ENCODE results near the gene SERTM1. TPM values are rescaled to one million over a fixed set of nuclear protein-coding genes. Genes with fewer than 3 reads are reported as not detected.
A peak's percentile ranks its signal among the peaks of the same experiment; 100 is the strongest.

SERTM1 gene
- total RNA-seq, 1 donor, result under 0.01 TPM

GRCh38 chr13:36665630-36666029, 8.2 kb upstream of the SERTM1 start:
- DNase-seq (ENCODE audit: low read depth), result no peak
- TF ChIP-seq, protein P1, sequence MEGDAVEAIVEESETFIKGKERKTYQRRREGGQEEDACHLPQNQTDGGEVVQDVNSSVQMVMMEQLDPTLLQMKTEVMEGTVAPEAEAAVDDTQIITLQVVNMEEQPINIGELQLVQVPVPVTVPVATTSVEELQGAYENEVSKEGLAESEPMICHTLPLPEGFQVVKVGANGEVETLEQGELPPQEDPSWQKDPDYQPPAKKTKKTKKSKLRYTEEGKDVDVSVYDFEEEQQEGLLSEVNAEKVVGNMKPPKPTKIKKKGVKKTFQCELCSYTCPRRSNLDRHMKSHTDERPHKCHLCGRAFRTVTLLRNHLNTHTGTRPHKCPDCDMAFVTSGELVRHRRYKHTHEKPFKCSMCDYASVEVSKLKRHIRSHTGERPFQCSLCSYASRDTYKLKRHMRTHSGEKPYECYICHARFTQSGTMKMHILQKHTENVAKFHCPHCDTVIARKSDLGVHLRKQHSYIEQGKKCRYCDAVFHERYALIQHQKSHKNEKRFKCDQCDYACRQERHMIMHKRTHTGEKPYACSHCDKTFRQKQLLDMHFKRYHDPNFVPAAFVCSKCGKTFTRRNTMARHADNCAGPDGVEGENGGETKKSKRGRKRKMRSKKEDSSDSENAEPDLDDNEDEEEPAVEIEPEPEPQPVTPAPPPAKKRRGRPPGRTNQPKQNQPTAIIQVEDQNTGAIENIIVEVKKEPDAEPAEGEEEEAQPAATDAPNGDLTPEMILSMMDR (IDR thresholded peaks at IDR 0.05; ENCODE audit: insufficient read depth, low read length), result no peak
- H3K4me3 ChIP-seq (ENCODE audit: low read depth, low read length), result no peak overlapping the region

- no peak for DNase-seq (ENCODE audit: low read depth)
- no peak overlapping the region for H3K4me3 ChIP-seq (ENCODE audit: low read depth, low read length)
- TF ChIP-seq, protein P1 (IDR thresholded peaks at IDR 0.05; ENCODE audit: insufficient read depth, low read length), result no peak
Observed at GRCh38 chr13:36666477-36667229, 7.2 kb upstream of the SERTM1 start.

- no peak for DNase-seq (ENCODE audit: low read depth)
- TF ChIP-seq, protein P1 (IDR thresholded peaks at IDR 0.05; ENCODE audit: insufficient read depth, low read length), result no peak
Observed at GRCh38 chr13:36668316-36668715, 5.5 kb upstream of the SERTM1 start.

DNA sequence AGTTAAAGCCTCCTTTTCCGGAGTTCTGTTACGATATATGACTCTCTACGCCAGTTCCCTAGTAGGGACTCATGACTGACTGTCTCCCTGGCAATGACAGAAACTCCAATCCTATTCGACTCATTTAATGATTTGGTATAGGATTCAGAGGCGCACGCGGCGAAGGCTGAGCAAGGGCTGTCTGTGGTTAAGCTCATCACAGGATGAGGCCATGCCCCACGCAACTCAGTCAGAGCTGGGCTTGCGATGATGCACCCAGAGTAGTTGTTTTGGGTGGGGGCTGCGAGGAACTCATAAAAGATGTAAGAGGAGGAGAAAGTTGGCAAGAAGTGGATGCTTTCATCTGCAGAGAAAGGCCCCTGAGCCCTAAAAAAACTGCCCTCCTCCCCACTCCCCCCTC, 468 bp upstream of the SERTM1 start:
- DNase-seq (ENCODE audit: low read depth), result no peak
- TF ChIP-seq, protein P1 (IDR thresholded peaks at IDR 0.05; ENCODE audit: insufficient read depth, low read length), result no peak
- H3K4me3 ChIP-seq (ENCODE audit: low read depth, low read length), result no peak overlapping the region

More at GRCh38 chr13:36668316-36668715, 5.5 kb upstream of the SERTM1 start:
- no peak overlapping the region for H3K4me3 ChIP-seq (ENCODE audit: low read depth, low read length)

DNA sequence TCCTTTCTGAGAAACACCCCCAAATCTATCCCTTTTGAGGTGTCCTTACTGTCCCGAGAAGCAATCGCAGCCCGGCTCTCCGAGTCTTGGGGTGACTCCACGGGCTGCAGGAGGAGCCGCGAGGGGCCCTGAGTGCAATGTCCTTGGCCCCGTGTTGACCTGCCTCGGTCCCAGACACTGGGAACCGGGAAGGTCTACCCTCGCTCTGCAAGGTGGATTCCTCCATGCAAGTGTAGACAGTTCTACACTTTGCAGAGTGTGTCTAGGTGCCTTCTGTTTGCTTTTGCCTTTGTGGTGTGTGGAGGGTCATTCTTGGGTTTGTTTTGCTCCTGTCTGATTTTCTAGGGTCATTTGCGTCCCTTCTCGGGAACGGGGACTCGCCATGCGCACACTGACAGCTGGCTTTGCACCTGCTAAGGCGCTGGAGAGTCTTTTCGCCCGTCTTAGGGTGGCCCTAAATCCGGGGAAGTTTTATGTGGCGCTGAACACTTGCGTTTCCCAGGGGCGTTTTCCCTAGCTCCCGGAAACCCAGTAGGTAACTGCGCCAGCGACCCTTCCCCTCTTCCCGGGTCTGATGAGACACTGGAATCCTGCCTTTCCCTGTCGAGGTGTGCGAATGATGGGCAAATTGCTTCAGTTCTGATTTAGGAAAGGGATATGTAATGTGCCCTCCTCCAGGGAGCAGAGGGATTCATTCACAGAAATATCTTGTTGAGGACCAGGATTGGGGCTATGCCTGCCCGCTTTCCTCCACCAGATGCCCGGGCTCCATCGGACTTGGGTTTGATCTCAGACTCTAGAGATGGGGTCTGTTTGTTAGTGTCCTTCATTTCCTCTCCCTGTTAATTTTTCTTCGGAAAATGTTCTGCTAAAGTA, 755 bp downstream of the SERTM1 start:
- no peak for DNase-seq (ENCODE audit: low read depth)
- TF ChIP-seq, protein P1 (IDR thresholded peaks at IDR 0.05; ENCODE audit: insufficient read depth, low read length), result no peak
- H3K4me3 ChIP-seq (ENCODE audit: low read depth, low read length), result peak overlapping the region; percentile 38

DNA sequence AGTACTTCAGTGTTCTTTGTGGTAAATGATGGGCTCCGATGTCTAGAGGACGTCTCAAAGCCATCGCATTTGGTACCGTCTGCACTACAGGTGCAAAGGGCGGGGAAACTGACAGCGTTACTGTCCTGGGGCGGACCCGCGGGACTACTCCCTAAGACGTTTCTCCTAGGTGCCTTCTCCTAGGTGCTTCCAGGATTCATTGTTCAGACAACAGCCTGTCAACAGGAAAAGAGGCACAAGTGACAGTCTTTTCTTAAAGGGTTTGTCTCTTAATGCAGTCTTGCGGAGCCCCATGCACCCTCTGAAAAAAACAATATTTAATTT, 1.4 kb downstream of the SERTM1 start:
- DNase-seq (ENCODE audit: low read depth), result no peak
- TF ChIP-seq, protein P1 (IDR thresholded peaks at IDR 0.05; ENCODE audit: insufficient read depth, low read length), result no peak
- H3K4me3 ChIP-seq (ENCODE audit: low read depth, low read length), result no peak overlapping the region

Measured in fibroblast of the aortic adventitia (primary cell).